ENCODE measurements around the gene ATOX1.

GRCh38 chr5:151793358-151793757 is 34.9 kb upstream of the ATOX1 start:
- TF ChIP-seq, protein P1, sequence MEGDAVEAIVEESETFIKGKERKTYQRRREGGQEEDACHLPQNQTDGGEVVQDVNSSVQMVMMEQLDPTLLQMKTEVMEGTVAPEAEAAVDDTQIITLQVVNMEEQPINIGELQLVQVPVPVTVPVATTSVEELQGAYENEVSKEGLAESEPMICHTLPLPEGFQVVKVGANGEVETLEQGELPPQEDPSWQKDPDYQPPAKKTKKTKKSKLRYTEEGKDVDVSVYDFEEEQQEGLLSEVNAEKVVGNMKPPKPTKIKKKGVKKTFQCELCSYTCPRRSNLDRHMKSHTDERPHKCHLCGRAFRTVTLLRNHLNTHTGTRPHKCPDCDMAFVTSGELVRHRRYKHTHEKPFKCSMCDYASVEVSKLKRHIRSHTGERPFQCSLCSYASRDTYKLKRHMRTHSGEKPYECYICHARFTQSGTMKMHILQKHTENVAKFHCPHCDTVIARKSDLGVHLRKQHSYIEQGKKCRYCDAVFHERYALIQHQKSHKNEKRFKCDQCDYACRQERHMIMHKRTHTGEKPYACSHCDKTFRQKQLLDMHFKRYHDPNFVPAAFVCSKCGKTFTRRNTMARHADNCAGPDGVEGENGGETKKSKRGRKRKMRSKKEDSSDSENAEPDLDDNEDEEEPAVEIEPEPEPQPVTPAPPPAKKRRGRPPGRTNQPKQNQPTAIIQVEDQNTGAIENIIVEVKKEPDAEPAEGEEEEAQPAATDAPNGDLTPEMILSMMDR (conservative IDR thresholded peaks at IDR 0.05; ENCODE audit: low read depth, low read length) = no peak
- no peak for TF ChIP-seq EZH2 (IDR thresholded peaks at IDR 0.05; ENCODE audit: borderline replicate concordance, low read depth, low read length, poor library complexity, severe bottlenecking)
